Right lobe of liver (tissue), 4 donors: Measurements from ENCODE around the gene TADA2A.

Source experiments
- CTCF ChIP-seq, 4 donors: fragments of 200-600 bp in 3 of 4; fragments of 450-650 bp in 1 of 4; IDR thresholded peaks; one replicate each; pipeline versions ENCODE4 v1.5.1 to v1.8.0; 2016 to 2022; ENCODE audit warnings: antibody characterized with exemption in 4 of 4, mild to moderate bottlenecking in 2 of 4
- POLR2A ChIP-seq: fragments of 450-650 bp; IDR thresholded peaks from one replicate; pipeline ENCODE4 v1.6.1; 2017; ENCODE audit warnings: antibody characterized with exemption, mild to moderate bottlenecking
- donor health status: DM: no; HTN: no; CAD: no.
- donor health status: DM: no; HTN: no; CAD: no.
- donor health status: DM: no; HTN: yes; CAD: no.

GRCh38 chr17:37361543-37361942 is 45.1 kb upstream of the TADA2A start:
- TF ChIP-seq POLR2A (no peak), CTCF (IDR thresholded peaks at IDR 0.05) (no peak)
